ENCODE data around the gene POLR1C.
"Not testable (repeated sequence)": the region's sequence is repeated elsewhere in the genome, so short reads cannot be mapped to it uniquely, and the experiment has no call there.

The POLR1C gene

DNA sequence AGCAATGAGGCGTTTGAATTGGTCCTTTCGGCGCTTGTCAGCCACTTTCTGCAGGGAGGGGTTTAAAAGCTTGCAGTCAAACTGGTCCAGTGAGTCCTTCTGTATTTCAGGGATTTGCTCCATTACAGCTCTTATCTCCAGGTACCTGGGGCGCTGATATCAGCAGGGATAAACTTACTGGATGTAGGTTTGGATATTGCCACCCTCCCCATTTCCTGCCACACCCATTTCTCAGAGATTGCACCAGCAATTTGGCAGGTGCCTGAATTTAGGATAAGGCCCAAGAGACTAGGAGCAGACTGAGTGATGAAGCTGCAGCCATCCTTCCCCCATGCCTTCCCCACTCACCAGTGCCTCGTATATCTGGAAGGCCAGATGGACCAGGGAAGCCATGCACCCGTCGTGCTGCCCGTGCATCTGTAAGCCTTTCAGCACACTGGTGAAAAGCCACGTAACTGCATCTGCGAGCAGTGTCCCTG, 7.6 kb downstream of the POLR1C start:
- Histone ChIP-seq H3K4me3 (ENCODE audit: low read depth, low read length) (no peak overlapping the region), H3K36me3 (replicated peaks) (peaks cover 89% of the 10 kb centered on the region), H3K27ac (no peak overlapping the region), H3K27me3 (replicated peaks) (no peaks in the 10 kb centered on the region)
- no peak for DNase-seq
- in situ Hi-C loops (cut with HindIII; ENCODE audit: low pct_ligation_motif_present, low sequenced_read_pairs): no loop called here
- TF ChIP-seq, protein P1, sequence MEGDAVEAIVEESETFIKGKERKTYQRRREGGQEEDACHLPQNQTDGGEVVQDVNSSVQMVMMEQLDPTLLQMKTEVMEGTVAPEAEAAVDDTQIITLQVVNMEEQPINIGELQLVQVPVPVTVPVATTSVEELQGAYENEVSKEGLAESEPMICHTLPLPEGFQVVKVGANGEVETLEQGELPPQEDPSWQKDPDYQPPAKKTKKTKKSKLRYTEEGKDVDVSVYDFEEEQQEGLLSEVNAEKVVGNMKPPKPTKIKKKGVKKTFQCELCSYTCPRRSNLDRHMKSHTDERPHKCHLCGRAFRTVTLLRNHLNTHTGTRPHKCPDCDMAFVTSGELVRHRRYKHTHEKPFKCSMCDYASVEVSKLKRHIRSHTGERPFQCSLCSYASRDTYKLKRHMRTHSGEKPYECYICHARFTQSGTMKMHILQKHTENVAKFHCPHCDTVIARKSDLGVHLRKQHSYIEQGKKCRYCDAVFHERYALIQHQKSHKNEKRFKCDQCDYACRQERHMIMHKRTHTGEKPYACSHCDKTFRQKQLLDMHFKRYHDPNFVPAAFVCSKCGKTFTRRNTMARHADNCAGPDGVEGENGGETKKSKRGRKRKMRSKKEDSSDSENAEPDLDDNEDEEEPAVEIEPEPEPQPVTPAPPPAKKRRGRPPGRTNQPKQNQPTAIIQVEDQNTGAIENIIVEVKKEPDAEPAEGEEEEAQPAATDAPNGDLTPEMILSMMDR (IDR thresholded peaks at IDR 0.05; ENCODE audit: low read depth, low read length, missing control alignments): no peak

DNA sequence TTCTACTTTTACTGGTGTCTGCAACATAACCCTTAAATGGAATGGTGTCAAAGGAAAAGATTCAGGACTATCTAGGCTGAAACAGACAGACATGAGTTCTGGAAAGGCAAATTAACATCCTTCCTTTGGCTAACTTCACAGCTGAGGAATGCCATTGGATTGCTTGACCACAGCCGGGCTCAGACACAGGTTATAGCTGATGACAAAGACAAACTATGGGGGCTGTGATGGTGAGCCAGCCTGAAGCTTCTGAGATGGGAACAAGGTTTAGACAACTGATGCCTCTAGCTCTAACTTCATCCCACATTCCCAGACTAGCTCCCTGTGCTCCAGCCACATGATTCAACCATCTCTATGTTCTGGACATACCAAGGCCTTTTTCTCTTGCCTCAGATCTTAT, 15.3 kb downstream of the POLR1C start:
- in situ Hi-C loops (cut with HindIII; ENCODE audit: low pct_ligation_motif_present, low sequenced_read_pairs): no loop called here
- no peak for DNase-seq
- no peaks in the 10 kb centered on the region for H3K27me3 ChIP-seq (replicated peaks)
- H3K27ac ChIP-seq: no peak overlapping the region
- peaks cover 56% of the 10 kb centered on the region for H3K36me3 ChIP-seq (replicated peaks)
- H3K4me3 ChIP-seq (ENCODE audit: low read depth, low read length): no peak overlapping the region
- TF ChIP-seq, protein P1 (IDR thresholded peaks at IDR 0.05; ENCODE audit: low read depth, low read length, missing control alignments): no peak

DNA sequence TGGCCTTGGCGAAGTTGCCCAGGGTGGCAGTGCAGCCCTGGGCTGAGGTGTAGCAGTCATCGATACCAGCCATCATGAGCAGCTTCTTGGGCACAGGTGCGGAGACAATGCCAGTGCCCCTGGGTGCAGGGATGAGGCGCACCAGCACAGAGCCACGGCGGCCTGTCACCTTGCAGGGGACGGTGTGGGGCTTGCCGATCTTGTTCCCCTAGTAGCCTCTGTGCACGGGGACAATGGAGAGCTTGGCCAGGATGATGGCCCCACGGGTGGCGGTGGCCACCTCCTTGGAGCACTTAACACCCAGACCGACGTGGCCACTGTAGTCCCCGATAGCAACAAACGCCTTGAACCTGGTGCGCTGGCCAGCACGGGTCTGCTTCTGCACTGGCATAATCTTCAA, 22.1 kb downstream of the POLR1C start:
- H3K27ac ChIP-seq; H3K27me3 ChIP-seq (replicated peaks); in situ Hi-C loops (cut with HindIII; ENCODE audit: low pct_ligation_motif_present, low sequenced_read_pairs); H3K4me3 ChIP-seq (ENCODE audit: low read depth, low read length); DNase-seq: not testable (repeated sequence)
- peaks cover 48% of the 10 kb centered on the region for H3K36me3 ChIP-seq (replicated peaks)

DNA sequence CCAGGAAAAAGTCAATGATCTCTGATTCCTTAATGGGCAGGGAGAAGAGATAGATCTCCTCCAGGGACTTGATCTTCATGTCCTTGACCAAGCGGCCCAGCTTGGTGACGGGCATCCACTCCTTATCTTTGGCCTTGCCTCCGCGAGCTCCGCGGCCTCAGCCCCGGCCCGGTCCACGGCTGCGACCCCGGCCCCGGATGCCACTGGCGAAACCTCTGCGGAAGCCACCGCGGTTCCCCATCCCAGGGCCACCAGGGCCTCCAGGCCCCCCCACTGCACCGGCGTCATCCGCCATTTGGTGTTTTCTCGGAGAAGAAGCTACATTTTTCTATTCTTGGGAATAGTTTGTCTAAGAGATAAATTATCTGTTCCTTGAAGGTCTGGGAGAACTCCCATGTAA, 22.5 kb downstream of the POLR1C start:
- DNase-seq; H3K4me3 ChIP-seq (ENCODE audit: low read depth, low read length); H3K27me3 ChIP-seq (replicated peaks); H3K27ac ChIP-seq; in situ Hi-C loops (cut with HindIII; ENCODE audit: low pct_ligation_motif_present, low sequenced_read_pairs): not testable (repeated sequence)
- peaks cover 51% of the 10 kb centered on the region for H3K36me3 ChIP-seq (replicated peaks)

DNA sequence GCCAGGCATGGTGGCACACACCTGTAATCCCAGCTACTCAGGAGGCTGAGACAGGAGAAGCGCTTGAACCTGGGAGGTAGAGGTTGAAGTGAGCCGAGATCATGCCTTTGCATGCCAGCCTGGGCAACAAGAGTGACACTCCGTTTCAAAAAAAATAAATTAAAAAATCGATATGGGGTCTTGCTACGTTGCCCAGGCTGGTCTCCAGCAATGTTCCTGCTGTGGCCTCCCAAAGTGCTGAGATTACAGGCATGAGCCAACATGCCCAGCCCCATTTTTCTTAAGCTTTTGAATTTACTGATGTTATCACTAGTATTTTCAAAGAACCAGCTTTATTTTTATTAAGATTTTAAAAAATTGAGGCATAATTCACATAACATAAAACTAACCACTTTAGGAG, 23.6 kb downstream of the POLR1C start:
- H3K36me3 ChIP-seq (replicated peaks): peaks cover 55% of the 10 kb centered on the region
- H3K4me3 ChIP-seq (ENCODE audit: low read depth, low read length): no peak overlapping the region
- no peak overlapping the region for H3K27ac ChIP-seq
- in situ Hi-C loops (cut with HindIII; ENCODE audit: low pct_ligation_motif_present, low sequenced_read_pairs): no loop called here
- DNase-seq: no peak
- TF ChIP-seq, protein P1 (IDR thresholded peaks at IDR 0.05; ENCODE audit: low read depth, low read length, missing control alignments): no peak
- H3K27me3 ChIP-seq (replicated peaks): no peaks in the 10 kb centered on the region

DNA sequence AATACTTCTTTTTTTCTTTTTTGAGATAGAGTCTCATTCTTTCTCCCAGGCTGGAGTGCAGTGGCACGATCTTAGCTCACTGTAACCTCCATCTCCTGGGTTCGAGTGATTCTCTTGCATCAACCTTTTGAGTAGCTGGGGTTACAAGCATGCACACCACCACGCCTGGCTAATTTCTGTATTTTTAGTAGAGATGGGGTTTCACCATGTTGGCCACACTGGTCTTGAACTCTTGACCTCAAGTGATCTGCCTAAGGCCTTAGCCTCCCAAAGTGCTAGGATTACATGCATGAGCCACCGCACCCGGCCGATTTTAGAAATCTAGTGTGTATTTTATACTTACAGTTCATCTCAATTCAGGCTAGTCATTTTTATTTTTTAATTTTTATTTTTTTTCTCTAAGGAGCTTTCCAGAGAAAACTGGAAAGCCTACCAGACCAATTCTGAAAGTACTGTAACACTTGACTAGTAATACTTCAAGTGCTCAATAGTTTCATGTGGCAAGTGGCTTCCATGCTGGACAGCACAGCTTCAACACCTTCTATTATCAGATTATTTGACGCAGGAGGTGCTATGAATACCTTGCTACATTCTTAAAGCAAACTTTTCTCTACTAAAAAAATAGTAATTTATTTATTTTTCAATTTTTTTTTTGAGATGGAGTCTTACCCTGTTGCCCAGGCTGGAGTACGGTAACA, 25.0 kb downstream of the POLR1C start:
- TF ChIP-seq, protein P1 (IDR thresholded peaks at IDR 0.05; ENCODE audit: low read depth, low read length, missing control alignments): no peak

DNA sequence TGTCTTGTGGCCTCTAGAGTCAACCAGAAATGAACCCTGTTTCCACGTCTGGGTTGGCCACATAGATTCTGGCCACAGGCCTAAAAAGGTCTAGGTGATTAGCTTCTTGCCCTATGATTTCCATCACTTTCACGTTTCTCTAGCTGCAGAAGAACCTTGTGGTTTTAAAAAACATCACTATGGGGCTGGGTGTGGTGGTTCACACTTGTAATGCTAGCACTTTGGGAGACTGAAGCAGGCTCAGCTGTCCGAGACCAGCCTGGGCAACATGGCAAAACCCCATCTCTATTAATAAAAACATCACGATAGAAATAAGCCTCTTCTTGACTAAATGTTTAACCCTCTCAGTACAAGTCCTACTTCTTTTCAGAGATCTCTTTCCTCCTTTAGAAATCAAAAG, 27.6 kb downstream of the POLR1C start:
- Histone ChIP-seq H3K27me3 (replicated peaks) (no peaks in the 10 kb centered on the region), H3K36me3 (replicated peaks) (peaks cover 67% of the 10 kb centered on the region), H3K4me3 (ENCODE audit: low read depth, low read length) (no peak overlapping the region), H3K27ac (no peak overlapping the region)
- DNase-seq: no peak
- TF ChIP-seq, protein P1 (IDR thresholded peaks at IDR 0.05; ENCODE audit: low read depth, low read length, missing control alignments): no peak
- in situ Hi-C loops (cut with HindIII; ENCODE audit: low pct_ligation_motif_present, low sequenced_read_pairs): no loop called here

More for the DNA sequence above, 25.0 kb downstream of the POLR1C start:
- no peak overlapping the region for H3K4me3 ChIP-seq (ENCODE audit: low read depth, low read length)
- H3K36me3 ChIP-seq (replicated peaks): peaks cover 59% of the 10 kb centered on the region
- in situ Hi-C loops (cut with HindIII; ENCODE audit: low pct_ligation_motif_present, low sequenced_read_pairs): no loop called here
- no peak overlapping the region for H3K27ac ChIP-seq
- DNase-seq: no peak
- no peaks in the 10 kb centered on the region for H3K27me3 ChIP-seq (replicated peaks)

All from brain microvascular endothelial cell (primary cell).